ENCODE measurements around the gene AP3D1. TPM values are rescaled to one million over a fixed set of nuclear protein-coding genes. Genes with fewer than 3 reads are reported as not detected.

Gene AP3D1
- total and polyA plus RNA-seq, 2 donors from 2014 or later = 68.4 to 125 TPM

- Histone ChIP-seq H3K9me3 (ENCODE audit: control insufficient read depth in 2 of 3, insufficient read depth in 1 of 3, low read length in 3 of 3) (no peaks in the 10 kb centered on the region), H3K4me1 (ENCODE audit: control insufficient read depth in 2 of 3, insufficient read depth in 2 of 3, low read depth in 1 of 3, low read length in 3 of 3) (peaks cover 0 to 2% (median 0%) of the 10 kb centered on the region in 3 donors), H3K36me3 (ENCODE audit: control insufficient read depth in 2 of 3, insufficient read depth in 3 of 3, low read length in 3 of 3) (peaks cover 0 to 14% (median 2%) of the 10 kb centered on the region in 3 donors), H3K9ac (ENCODE audit: low read length in 3 of 3) (no peak overlapping the region), H3K4me3 (ENCODE audit: low read length in 3 of 3) (no peak overlapping the region), H3K27me3 (ENCODE audit: control insufficient read depth, insufficient read depth, low read length) (no peaks in the 10 kb centered on the region), H3K27ac (ENCODE audit: low read depth in 2 of 2, low read length in 2 of 2) (no peak overlapping the region)
- intact Hi-C loops (cut with DNase I) = no loop called here
- TF ChIP-seq, protein P1, sequence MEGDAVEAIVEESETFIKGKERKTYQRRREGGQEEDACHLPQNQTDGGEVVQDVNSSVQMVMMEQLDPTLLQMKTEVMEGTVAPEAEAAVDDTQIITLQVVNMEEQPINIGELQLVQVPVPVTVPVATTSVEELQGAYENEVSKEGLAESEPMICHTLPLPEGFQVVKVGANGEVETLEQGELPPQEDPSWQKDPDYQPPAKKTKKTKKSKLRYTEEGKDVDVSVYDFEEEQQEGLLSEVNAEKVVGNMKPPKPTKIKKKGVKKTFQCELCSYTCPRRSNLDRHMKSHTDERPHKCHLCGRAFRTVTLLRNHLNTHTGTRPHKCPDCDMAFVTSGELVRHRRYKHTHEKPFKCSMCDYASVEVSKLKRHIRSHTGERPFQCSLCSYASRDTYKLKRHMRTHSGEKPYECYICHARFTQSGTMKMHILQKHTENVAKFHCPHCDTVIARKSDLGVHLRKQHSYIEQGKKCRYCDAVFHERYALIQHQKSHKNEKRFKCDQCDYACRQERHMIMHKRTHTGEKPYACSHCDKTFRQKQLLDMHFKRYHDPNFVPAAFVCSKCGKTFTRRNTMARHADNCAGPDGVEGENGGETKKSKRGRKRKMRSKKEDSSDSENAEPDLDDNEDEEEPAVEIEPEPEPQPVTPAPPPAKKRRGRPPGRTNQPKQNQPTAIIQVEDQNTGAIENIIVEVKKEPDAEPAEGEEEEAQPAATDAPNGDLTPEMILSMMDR (IDR thresholded peaks at IDR 0.05; ENCODE audit: borderline replicate concordance, extremely low read depth, insufficient read depth) = no peak
- DNase-seq = peak in 1 of 5 donors; percentile 51
- FAIRE-seq = no peak
Observed at GRCh38 chr19:2080336-2080988, 70.9 kb downstream of the AP3D1 start.

DNA sequence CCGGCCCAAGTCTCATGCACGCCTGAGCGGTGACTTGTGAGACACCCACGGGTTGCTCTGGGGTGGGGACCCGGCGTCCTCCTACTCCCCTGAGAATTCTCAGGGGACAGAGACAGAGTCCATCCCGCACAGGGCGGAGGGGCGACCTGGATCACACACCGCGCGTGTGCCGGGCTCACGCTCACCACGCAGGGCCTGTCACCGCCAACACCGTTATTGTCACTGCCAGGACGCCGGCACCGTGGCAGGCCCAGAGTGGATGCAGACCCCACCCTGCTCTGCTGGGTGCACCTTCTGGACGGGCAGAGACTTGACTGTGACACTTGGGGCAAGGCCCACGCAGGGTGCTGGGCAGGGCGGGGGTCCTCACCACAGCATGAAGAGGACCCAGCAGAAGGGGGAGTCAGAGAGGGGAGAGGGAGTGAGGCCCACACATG is 71.5 kb downstream of the AP3D1 start:
- no peaks in the 10 kb centered on the region for H3K9me3 ChIP-seq (ENCODE audit: control insufficient read depth in 2 of 3, insufficient read depth in 1 of 3, low read length in 3 of 3)
- H3K4me1 ChIP-seq (ENCODE audit: control insufficient read depth in 2 of 3, insufficient read depth in 2 of 3, low read depth in 1 of 3, low read length in 3 of 3) = peaks cover 0 to 2% (median 0%) of the 10 kb centered on the region in 3 donors
- H3K9ac ChIP-seq (ENCODE audit: low read length in 3 of 3) = no peak overlapping the region
- H3K27ac ChIP-seq (ENCODE audit: low read depth in 2 of 2, low read length in 2 of 2) = no peak overlapping the region
- H3K4me3 ChIP-seq (ENCODE audit: low read length in 3 of 3) = no peak overlapping the region
- H3K36me3 ChIP-seq (ENCODE audit: control insufficient read depth in 2 of 3, insufficient read depth in 3 of 3, low read length in 3 of 3) = peaks cover 0 to 18% (median 2%) of the 10 kb centered on the region in 3 donors
- H3K27me3 ChIP-seq (ENCODE audit: control insufficient read depth, insufficient read depth, low read length) = no peaks in the 10 kb centered on the region
- FAIRE-seq (no peak), DNase-seq (peak in 1 of 5 donors; percentile 72)
- intact Hi-C loops (cut with DNase I) = no loop called here
- TF ChIP-seq, protein P1 (IDR thresholded peaks at IDR 0.05; ENCODE audit: borderline replicate concordance, extremely low read depth, insufficient read depth) = no peak

DNA sequence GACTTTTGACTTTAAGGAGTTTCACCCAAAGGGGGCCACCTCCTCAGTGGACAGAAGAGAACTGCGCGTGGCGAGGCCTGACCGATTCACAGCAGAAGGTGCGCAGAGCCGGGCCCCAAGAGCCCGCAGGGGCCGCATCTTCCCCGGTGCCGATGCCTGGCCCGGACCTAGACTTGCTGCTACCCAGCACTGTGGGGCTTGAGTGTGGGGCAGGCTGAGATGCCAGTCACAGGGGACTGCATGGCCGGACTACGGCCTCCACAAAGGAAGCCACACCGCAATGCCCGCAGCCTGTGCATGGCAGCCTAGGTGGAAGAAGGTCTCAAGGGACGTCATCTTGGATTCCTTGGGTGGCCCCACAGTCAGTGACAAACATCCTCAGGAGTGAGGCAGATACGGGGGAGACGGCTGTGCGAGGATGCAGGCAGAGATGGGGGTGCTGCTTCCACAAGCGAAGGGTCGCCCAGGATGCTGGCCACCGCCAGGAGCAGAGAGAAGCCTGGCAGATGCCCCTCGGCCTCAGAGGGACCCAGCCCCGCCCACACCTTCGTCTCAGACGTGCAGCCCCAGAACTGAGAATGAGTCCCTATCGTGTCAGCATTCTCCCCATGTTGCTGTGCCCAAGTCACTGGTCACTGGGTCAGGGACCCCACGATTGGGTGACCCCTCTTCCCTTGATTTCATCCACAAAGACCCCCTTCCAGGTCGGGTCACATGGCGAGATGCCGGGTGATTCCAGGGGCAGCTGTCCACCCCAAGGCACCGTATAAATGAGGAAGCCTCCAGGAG is 72.1 kb downstream of the AP3D1 start:
- H3K27me3 ChIP-seq (ENCODE audit: control insufficient read depth, insufficient read depth, low read length) = no peaks in the 10 kb centered on the region
- no peak overlapping the region for H3K27ac ChIP-seq (ENCODE audit: low read depth in 2 of 2, low read length in 2 of 2)
- FAIRE-seq = no peak
- peak in 1 of 5 donors; percentile 65 for DNase-seq
- H3K9ac ChIP-seq (ENCODE audit: low read length in 3 of 3) = no peak overlapping the region
- intact Hi-C loops (cut with DNase I) = no loop called here
- TF ChIP-seq, protein P1 (IDR thresholded peaks at IDR 0.05; ENCODE audit: borderline replicate concordance, extremely low read depth, insufficient read depth) = no peak
- no peak overlapping the region for H3K4me3 ChIP-seq (ENCODE audit: low read length in 3 of 3)
- peaks cover 0 to 2% (median 0%) of the 10 kb centered on the region in 3 donors for H3K4me1 ChIP-seq (ENCODE audit: control insufficient read depth in 2 of 3, insufficient read depth in 2 of 3, low read depth in 1 of 3, low read length in 3 of 3)
- H3K36me3 ChIP-seq (ENCODE audit: control insufficient read depth in 2 of 3, insufficient read depth in 3 of 3, low read length in 3 of 3) = peaks cover 0 to 18% (median 2%) of the 10 kb centered on the region in 3 donors
- H3K9me3 ChIP-seq (ENCODE audit: control insufficient read depth in 2 of 3, insufficient read depth in 1 of 3, low read length in 3 of 3) = no peaks in the 10 kb centered on the region
